ENCODE results near the gene CTXN1. TPM values are rescaled to one million over a fixed set of nuclear protein-coding genes. Genes with fewer than 3 reads are reported as not detected.
"Not testable (repeated sequence)": the region's sequence is repeated elsewhere in the genome, so short reads cannot be mapped to it uniquely, and the experiment has no call there.

CTXN1 gene
- total RNA-seq, 2 experiments from 2014 or later = not detected

- ChIA-PET CTCF (interaction anchor here (1.1 kb wide), 1 partner anchor 21 kb away, joined by 3 read pairs; no protein-coding TSS in a partner anchor), POLR2A (no interaction called here)
- Mint-ChIP-seq H3K9me3 (no peaks in the 10 kb centered on the region), H3K36me3 (ENCODE audit: low read depth) (no peaks in the 10 kb centered on the region), H3K4me1 (peaks cover 1% of the 10 kb centered on the region), H3K27ac (no peak overlapping the region), H3K4me3 (no peak overlapping the region), H3K27me3 (peaks cover 3% of the 10 kb centered on the region)
- DNase-seq = no peak
Measured at GRCh38 chr19:7897292-7897691, 28.6 kb downstream of the CTXN1 start.

- POLR2A ChIA-PET = no interaction called here
- Mint-ChIP-seq H3K4me1 (no peaks in the 10 kb centered on the region), H3K36me3 (ENCODE audit: low read depth) (no peaks in the 10 kb centered on the region), H3K27me3 (peaks cover 3% of the 10 kb centered on the region), H3K27ac (no peak overlapping the region), H3K4me3 (no peak overlapping the region), H3K9me3 (no peaks in the 10 kb centered on the region)
- no peak for DNase-seq
- CTCF ChIA-PET = no interaction called here
Measured at GRCh38 chr19:7895565-7895964, 30.4 kb downstream of the CTXN1 start.

- CTCF ChIA-PET = no interaction called here
- Mint-ChIP-seq H3K27ac (no peak overlapping the region), H3K27me3 (peaks cover 3% of the 10 kb centered on the region), H3K36me3 (ENCODE audit: low read depth) (no peaks in the 10 kb centered on the region), H3K4me3 (no peak overlapping the region), H3K9me3 (no peaks in the 10 kb centered on the region), H3K4me1 (no peaks in the 10 kb centered on the region)
- POLR2A ChIA-PET = no interaction called here
- no peak for DNase-seq
Measured at GRCh38 chr19:7894612-7895309, 31.2 kb downstream of the CTXN1 start.

GRCh38 chr19:7893362-7894101 lies 32.4 kb downstream of the CTXN1 start:
- CTCF ChIA-PET; H3K4me1 Mint-ChIP-seq; H3K9me3 Mint-ChIP-seq; H3K27ac Mint-ChIP-seq; DNase-seq; H3K27me3 Mint-ChIP-seq; H3K4me3 Mint-ChIP-seq; H3K36me3 Mint-ChIP-seq (ENCODE audit: low read depth); POLR2A ChIA-PET: not testable (repeated sequence)

- Mint-ChIP-seq H3K27ac (no peak overlapping the region), H3K36me3 (ENCODE audit: low read depth) (no peaks in the 10 kb centered on the region), H3K4me3 (no peak overlapping the region), H3K27me3 (peaks cover 7% of the 10 kb centered on the region), H3K4me1 (peaks cover 3% of the 10 kb centered on the region), H3K9me3 (no peaks in the 10 kb centered on the region)
- POLR2A ChIA-PET = no interaction called here
- no peak for DNase-seq
- CTCF ChIA-PET = interaction anchor here (1.2 kb wide), 1 partner anchor 19 kb away, joined by 5 read pairs; no protein-coding TSS in a partner anchor
Measured at GRCh38 chr19:7888826-7889217, 37.1 kb downstream of the CTXN1 start.

- H3K9me3 Mint-ChIP-seq = no peaks in the 10 kb centered on the region
- POLR2A ChIA-PET = no interaction called here
Measured at GRCh38 chr19:7888145-7888825, 37.6 kb downstream of the CTXN1 start, which contains the start of gene LRRC8E. TSS of gene LRRC8E (plus strand) at chr19:7888510. CDS start at chr19:7895604, 7,094 bp downstream.

GRCh38 chr19:7887408-7888144 lies 38.4 kb downstream of the CTXN1 start:
- Mint-ChIP-seq H3K4me1 (peaks cover 3% of the 10 kb centered on the region), H3K4me3 (no peak overlapping the region), H3K9me3 (no peaks in the 10 kb centered on the region), H3K36me3 (ENCODE audit: low read depth) (no peaks in the 10 kb centered on the region), H3K27ac (no peak overlapping the region), H3K27me3 (peaks cover 7% of the 10 kb centered on the region)
- POLR2A ChIA-PET = no interaction called here
- CTCF ChIA-PET = no interaction called here
- no peak for DNase-seq

More at GRCh38 chr19:7888145-7888825, 37.6 kb downstream of the CTXN1 start, which contains the start of gene LRRC8E:
- Mint-ChIP-seq H3K4me3 (no peak within 1 kb of the TSS), H3K4me1 (peaks cover 3% of the 10 kb centered on the region), H3K27me3 (peaks cover 7% of the 10 kb centered on the region), H3K27ac (no peak within 1 kb of the TSS), H3K36me3 (ENCODE audit: low read depth) (no peaks in the 10 kb centered on the region)
- peak; percentile 37 for DNase-seq
- CTCF ChIA-PET = interaction anchor here (1.2 kb wide), 1 partner anchor 19 kb away, joined by 5 read pairs; no protein-coding TSS in a partner anchor

- H3K4me3 Mint-ChIP-seq = no peak overlapping the region
- ChIA-PET POLR2A (no interaction called here), CTCF (interaction anchor here (1.0 kb wide), 1 partner anchor 17 kb away, joined by 5 read pairs; no protein-coding TSS in a partner anchor)
- no peak overlapping the region for H3K27ac Mint-ChIP-seq
- peaks cover 7% of the 10 kb centered on the region for H3K27me3 Mint-ChIP-seq
- peaks cover 3% of the 10 kb centered on the region for H3K4me1 Mint-ChIP-seq
- peaks cover 3% of the 10 kb centered on the region for H3K9me3 Mint-ChIP-seq
- no peaks in the 10 kb centered on the region for H3K36me3 Mint-ChIP-seq (ENCODE audit: low read depth)
- DNase-seq = no peak
Measured at GRCh38 chr19:7885818-7886217, 40.1 kb downstream of the CTXN1 start.

- H3K4me3 Mint-ChIP-seq = no peak overlapping the region
- DNase-seq = no peak
- peaks cover 3% of the 10 kb centered on the region for H3K4me1 Mint-ChIP-seq
- H3K27ac Mint-ChIP-seq = no peak overlapping the region
- H3K9me3 Mint-ChIP-seq = peaks cover 3% of the 10 kb centered on the region
- H3K27me3 Mint-ChIP-seq = peaks cover 6% of the 10 kb centered on the region
- ChIA-PET POLR2A (no interaction called here), CTCF (interaction anchor here (0.9 to 1.0 kb wide), 2 partner anchors 17 to 203 kb away, joined by 3 to 4 read pairs; partner anchors contain the start of gene TRAPPC5)
- no peaks in the 10 kb centered on the region for H3K36me3 Mint-ChIP-seq (ENCODE audit: low read depth)
Measured at GRCh38 chr19:7883796-7884570, 42.0 kb downstream of the CTXN1 start.

GRCh38 chr19:7883105-7883504 lies 42.8 kb downstream of the CTXN1 start:
- no peak for DNase-seq
- Mint-ChIP-seq H3K36me3 (ENCODE audit: low read depth) (no peaks in the 10 kb centered on the region), H3K27me3 (peaks cover 3% of the 10 kb centered on the region), H3K4me3 (no peak overlapping the region), H3K9me3 (peaks cover 3% of the 10 kb centered on the region), H3K4me1 (no peaks in the 10 kb centered on the region), H3K27ac (no peak overlapping the region)
- ChIA-PET CTCF (interaction anchor here (0.9 to 1.0 kb wide), 2 partner anchors 18 to 202 kb away, joined by 3 to 4 read pairs; partner anchors contain the start of gene TRAPPC5), POLR2A (no interaction called here)

GRCh38 chr19:7881910-7882309 lies 44.0 kb downstream of the CTXN1 start:
- ChIA-PET CTCF (interaction anchor here (1.9 to 2.0 kb wide), 2 partner anchors 13 to 22 kb away, joined by 6 to 8 read pairs; partner anchors contain the start of gene MAP2K7), POLR2A (no interaction called here)
- no peaks in the 10 kb centered on the region for H3K4me1 Mint-ChIP-seq
- no peaks in the 10 kb centered on the region for H3K36me3 Mint-ChIP-seq (ENCODE audit: low read depth)
- no peak for DNase-seq
- no peaks in the 10 kb centered on the region for H3K27me3 Mint-ChIP-seq
- no peak overlapping the region for H3K27ac Mint-ChIP-seq
- H3K9me3 Mint-ChIP-seq = peaks cover 3% of the 10 kb centered on the region
- no peak overlapping the region for H3K4me3 Mint-ChIP-seq

- ChIA-PET POLR2A (no interaction called here), CTCF (interaction anchor here (2.0 kb wide), 1 partner anchor 11 kb away, joined by 8 read pairs; no protein-coding TSS in a partner anchor)
- no peaks in the 10 kb centered on the region for H3K36me3 Mint-ChIP-seq (ENCODE audit: low read depth)
Measured at GRCh38 chr19:7879836-7880235, 46.1 kb downstream of the CTXN1 start.

More at GRCh38 chr19:7879836-7880235, 46.1 kb downstream of the CTXN1 start:
- Mint-ChIP-seq H3K27ac (no peak overlapping the region), H3K4me3 (no peak overlapping the region), H3K4me1 (no peaks in the 10 kb centered on the region), H3K9me3 (peaks cover 3% of the 10 kb centered on the region), H3K27me3 (peaks cover 5% of the 10 kb centered on the region)
- DNase-seq = no peak

All from activated CD4-positive, alpha-beta memory T cell treated with anti-CD3 and anti-CD28 coated beads, Interleukin-2, amount 10 ng/mL, durations not matched to agents 7 days and 5 days (primary cell).